Hepatocyte (in vitro differentiated cells): ENCODE results near the gene LPAR1.

ENCODE experiments used
- EZH2 ChIP-seq: fragments of 200-600 bp; sonication (generic); IDR thresholded peaks from 2 replicates; pipeline ENCODE4 v1.6.1; 2016; ENCODE audit warnings: antibody characterized with exemption, mild to moderate bottlenecking, borderline replicate concordance
- EZH2phosphoT487 ChIP-seq: fragments of 200-600 bp; sonication (generic); IDR thresholded peaks from one replicate; pipeline ENCODE4 v1.6.1; 2018; ENCODE audit warnings: antibody characterized with exemption, mild to moderate bottlenecking, low read depth, moderate library complexity; ENCODE audit not compliant: unreplicated experiment, severe bottlenecking
- TF ChIP-seq, protein P1 (sequence below): fragments of 200-600 bp; sonication (generic); IDR thresholded peaks from 2 replicates; pipeline ENCODE4 v1.5.1; 2016; ENCODE audit warnings: antibody characterized with exemption, mild to moderate bottlenecking; ENCODE audit not compliant: poor library complexity

DNA sequence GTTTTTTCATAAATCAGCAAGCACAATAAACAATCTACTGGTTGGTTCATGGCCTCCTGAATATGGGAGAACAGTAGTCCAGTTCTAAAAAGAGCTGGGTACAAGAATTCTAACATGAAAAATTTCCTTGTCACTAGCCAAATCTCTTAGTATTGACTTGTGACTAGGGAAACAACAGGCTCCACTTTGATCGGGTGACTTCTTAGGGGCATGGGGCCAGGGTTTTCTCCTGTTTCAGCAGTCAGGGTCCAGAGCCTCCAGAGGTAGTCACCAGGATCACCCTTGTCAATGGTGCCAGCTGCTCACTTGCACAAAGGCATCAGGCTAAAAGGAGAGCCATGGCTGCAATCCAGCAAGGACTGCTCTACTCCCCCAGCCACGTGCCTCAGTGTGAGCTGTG lies 38.1 kb downstream of the LPAR1 start:
- no peak for TF ChIP-seq EZH2
- TF ChIP-seq, protein P1, sequence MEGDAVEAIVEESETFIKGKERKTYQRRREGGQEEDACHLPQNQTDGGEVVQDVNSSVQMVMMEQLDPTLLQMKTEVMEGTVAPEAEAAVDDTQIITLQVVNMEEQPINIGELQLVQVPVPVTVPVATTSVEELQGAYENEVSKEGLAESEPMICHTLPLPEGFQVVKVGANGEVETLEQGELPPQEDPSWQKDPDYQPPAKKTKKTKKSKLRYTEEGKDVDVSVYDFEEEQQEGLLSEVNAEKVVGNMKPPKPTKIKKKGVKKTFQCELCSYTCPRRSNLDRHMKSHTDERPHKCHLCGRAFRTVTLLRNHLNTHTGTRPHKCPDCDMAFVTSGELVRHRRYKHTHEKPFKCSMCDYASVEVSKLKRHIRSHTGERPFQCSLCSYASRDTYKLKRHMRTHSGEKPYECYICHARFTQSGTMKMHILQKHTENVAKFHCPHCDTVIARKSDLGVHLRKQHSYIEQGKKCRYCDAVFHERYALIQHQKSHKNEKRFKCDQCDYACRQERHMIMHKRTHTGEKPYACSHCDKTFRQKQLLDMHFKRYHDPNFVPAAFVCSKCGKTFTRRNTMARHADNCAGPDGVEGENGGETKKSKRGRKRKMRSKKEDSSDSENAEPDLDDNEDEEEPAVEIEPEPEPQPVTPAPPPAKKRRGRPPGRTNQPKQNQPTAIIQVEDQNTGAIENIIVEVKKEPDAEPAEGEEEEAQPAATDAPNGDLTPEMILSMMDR = no peak
- TF ChIP-seq EZH2phosphoT487 = no peak
